ENCODE measurements around the gene METTL18.

Gene METTL18

GRCh38 chr1:169785267-169785666 is 9.4 kb downstream of the METTL18 start:
- no peak for DNase-seq (ENCODE audit: low read depth)

GRCh38 chr1:169784102-169784501 is 10.6 kb downstream of the METTL18 start:
- DNase-seq (ENCODE audit: low read depth) = no peak

GRCh38 chr1:169782596-169782995 is 12.1 kb downstream of the METTL18 start:
- no peak for DNase-seq (ENCODE audit: low read depth)

DNA sequence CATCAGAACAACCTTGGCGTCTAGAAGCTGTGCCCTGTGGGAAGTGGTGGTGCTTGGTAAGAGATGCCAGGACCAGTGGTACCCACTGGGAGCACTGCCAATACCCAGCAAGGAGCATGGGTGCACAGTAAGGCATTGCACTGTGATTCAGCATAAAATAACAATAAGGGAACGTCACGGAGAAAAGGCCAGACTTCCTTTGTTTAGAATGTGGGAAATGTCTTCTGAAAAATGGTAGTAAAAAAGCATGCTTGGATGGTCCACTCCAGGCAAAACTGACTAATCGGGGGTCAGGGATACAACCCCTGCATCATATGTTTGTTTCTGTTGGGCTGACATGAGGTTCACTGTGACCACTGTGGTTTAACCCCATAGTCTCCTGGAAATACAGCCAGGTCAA is 14.7 kb downstream of the METTL18 start:
- DNase-seq (ENCODE audit: low read depth) = no peak

DNA sequence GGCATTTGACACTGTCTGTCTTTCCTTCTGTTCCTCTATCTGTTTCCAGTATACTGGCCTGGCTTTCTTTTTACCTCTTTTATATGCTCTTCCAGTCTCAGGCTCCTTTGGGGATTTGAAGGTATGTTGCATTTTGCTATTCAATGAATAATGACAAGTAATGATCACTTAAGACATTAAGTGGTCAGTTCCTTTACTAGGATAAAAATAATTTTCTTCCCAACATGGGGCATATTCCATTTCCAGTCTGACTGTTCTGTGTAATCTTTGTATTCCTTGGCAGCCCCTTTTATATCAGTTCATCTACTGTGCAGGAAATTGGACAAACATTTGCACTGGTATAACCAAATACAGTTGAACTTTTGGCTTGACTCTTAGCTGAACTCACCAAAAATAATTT is 15.6 kb downstream of the METTL18 start:
- DNase-seq (ENCODE audit: low read depth) = no peak

DNA sequence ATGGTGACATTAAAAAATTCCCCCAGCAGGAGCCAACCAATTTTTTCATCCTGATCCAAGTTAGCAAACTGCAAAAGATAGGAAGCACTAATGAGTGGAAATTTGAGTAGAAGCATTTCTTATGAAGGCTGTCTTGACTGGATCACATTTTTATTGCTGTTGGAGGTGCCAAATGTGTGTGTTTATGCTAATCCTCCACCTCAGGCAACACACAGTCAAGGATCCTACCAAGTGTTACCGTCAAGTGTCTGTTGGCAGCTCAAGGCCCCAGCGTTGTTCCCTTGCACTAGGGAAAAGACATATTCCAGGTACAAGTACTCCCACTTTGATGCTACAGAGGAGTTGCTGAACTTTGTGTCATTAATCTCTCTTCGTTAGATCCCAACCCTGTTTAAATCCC is 18.3 kb downstream of the METTL18 start:
- DNase-seq (ENCODE audit: low read depth) = no peak

DNA sequence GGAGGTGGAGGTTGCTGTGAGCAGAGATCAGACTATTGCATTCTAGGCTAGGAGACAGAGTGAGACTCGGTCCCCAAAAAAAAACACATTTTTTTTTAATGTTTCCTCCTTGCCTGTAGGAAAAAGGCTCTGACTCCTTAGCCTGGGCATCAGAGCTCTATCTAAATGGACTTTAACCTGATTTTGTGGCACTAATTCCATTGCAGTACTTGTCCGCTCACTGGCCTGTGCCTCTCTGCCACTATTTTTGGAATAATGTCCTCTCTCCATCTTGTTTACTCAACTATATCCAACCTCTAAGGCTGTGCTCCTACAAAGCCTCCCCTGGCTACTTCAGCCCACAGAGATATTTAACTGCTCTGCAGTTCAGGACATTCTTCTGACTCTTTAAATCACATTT is 26.5 kb downstream of the METTL18 start:
- no peak for DNase-seq (ENCODE audit: low read depth)

- no peak for DNase-seq (ENCODE audit: low read depth)
These were observed 29.0 kb downstream of the METTL18 start for GRCh38 chr1:169765580-169766331.

GRCh38 chr1:169764919-169765318 is 29.8 kb downstream of the METTL18 start:
- no peak for DNase-seq (ENCODE audit: low read depth)

DNA sequence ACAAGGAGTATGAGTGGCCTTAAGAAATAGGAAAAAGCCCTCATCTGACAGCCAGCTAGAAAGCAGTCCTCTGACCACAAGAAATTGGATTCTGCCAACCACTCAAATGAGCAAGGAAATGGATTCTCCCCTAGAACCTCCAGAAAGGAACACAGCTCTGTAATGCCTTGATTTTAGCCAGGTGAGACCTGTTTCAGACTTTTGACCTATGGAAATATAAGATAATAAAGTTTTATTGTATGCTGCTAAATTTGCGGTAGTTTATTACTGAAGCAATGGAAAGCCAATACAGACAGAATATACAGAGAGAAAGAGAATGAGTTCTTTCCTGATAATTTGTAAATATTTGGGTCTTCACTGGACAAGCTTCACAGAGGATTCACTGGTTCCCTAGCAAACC is 32.0 kb downstream of the METTL18 start:
- DNase-seq (ENCODE audit: low read depth) = no peak

DNA sequence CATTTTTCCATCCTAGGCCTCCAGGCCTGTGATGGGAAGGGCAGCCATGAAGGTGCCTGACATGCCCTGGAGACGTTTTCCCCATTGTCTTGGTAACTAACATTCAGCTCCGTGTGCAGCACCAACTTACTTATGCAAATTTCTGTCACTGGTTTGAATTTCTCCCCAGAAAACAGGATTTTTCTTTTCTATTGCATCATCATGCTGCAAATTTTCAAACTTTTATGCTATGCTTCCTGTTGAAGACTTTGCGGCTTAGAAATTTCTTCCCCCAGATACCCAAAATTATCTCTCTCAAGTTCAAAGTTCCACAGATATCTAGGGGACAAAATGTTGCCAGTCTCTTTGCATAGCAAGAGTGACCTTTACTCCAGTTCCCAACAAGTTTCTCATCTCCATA is 35.7 kb downstream of the METTL18 start:
- no peak for DNase-seq (ENCODE audit: low read depth)

- DNase-seq (ENCODE audit: low read depth) = no peak
These were observed 41.2 kb downstream of the METTL18 start for GRCh38 chr1:169753549-169753948.

DNA sequence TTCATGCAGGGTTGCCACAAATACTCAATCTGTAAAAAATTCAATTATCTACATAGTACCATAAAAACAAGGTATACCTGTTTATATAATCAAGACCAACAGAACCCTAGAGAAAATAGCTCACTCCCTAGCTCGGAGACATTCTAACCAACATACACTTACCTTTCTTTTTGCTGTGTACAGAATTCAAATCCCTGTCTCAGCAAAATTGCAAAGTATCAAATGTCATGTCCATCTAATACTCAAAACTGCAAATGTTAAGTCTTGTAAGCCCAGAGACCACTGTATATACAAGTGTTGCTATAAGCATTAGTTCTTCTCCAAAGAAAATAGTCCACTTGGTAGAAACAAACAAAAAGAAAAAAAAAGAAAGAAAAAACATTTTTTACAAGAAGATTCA is 44.7 kb downstream of the METTL18 start:
- DNase-seq (ENCODE audit: low read depth) = no peak

DNA sequence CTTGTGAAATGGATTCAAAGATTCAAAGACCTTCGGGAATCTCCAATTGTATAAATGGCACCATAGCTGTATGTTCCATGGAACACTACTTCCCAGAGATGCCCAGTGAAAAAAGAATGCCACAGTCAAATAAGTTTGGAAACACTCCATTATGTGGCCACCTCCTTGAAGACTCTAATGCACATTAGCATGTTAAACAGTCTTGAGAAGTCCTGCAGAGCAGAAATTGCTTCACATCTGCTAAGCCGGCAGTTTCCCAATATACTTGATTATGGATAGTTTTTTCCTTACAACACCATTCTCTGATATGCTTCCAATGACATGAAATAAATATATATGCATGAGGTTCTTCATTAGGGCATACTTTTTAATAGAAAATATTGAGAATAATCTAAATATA is 48.2 kb downstream of the METTL18 start:
- DNase-seq (ENCODE audit: low read depth) = no peak

GRCh38 chr1:169745015-169745861 is 49.5 kb downstream of the METTL18 start:
- no peak for DNase-seq (ENCODE audit: low read depth)
